ENCODE data around the gene SRSF1. TPM values are rescaled to one million over a fixed set of nuclear protein-coding genes. Genes with fewer than 3 reads are reported as not detected.

Gene SRSF1
- total and polyA plus RNA-seq, 11 donors, result 48.2 to 129 (median 99.7) TPM

DNA sequence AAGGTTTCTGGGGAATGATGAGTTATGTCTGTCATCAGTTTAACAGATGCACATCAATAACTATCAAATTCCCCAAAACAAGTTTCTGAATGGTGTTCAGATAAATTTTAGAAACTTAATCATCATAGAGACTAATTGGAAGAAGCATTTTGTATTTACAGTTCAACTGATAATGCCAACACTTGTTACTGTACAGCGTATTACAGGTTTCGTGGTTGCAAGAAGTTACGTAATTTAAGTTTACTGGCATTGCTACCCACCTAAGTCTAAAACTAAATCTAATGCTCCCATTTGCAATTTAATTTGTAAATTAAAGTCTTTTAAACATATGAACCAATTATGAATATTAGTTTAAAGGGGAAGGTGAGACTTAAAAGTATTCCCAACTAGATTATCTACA lies 3.0 kb downstream of the SRSF1 start:
- intact Hi-C loops (cut with DNase I), result loop anchor here in 4 of 10 donors (5.0 to 10.0 kb wide), 4 partner anchors 108 to 879 kb away; no protein-coding TSS in a partner anchor
- ATAC-seq, result no peak
- no peak overlapping the region for H3K27ac ChIP-seq
- TF ChIP-seq, protein P1, sequence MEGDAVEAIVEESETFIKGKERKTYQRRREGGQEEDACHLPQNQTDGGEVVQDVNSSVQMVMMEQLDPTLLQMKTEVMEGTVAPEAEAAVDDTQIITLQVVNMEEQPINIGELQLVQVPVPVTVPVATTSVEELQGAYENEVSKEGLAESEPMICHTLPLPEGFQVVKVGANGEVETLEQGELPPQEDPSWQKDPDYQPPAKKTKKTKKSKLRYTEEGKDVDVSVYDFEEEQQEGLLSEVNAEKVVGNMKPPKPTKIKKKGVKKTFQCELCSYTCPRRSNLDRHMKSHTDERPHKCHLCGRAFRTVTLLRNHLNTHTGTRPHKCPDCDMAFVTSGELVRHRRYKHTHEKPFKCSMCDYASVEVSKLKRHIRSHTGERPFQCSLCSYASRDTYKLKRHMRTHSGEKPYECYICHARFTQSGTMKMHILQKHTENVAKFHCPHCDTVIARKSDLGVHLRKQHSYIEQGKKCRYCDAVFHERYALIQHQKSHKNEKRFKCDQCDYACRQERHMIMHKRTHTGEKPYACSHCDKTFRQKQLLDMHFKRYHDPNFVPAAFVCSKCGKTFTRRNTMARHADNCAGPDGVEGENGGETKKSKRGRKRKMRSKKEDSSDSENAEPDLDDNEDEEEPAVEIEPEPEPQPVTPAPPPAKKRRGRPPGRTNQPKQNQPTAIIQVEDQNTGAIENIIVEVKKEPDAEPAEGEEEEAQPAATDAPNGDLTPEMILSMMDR (IDR thresholded peaks at IDR 0.05), result no peak
- no peak for TF ChIP-seq POLR2A (IDR thresholded peaks at IDR 0.05)
- H3K27me3 ChIP-seq, result no peaks in the 10 kb centered on the region
- DNase-seq, result no peak
- 67 to 72% (median 68%) methylated on average over 3 of the region's 3 CpGs for WGBS, 4 donors
- H3K4me1 ChIP-seq, result peaks cover 16 to 62% (median 41%) of the 10 kb centered on the region in 12 donors
- no peaks in the 10 kb centered on the region for H3K9me3 ChIP-seq
- peak overlapping the region in 1 of 12 donors; percentile 89 for H3K4me3 ChIP-seq
- peaks cover 0 to 69% (median 64%) of the 10 kb centered on the region in 9 donors for H3K36me3 ChIP-seq

DNA sequence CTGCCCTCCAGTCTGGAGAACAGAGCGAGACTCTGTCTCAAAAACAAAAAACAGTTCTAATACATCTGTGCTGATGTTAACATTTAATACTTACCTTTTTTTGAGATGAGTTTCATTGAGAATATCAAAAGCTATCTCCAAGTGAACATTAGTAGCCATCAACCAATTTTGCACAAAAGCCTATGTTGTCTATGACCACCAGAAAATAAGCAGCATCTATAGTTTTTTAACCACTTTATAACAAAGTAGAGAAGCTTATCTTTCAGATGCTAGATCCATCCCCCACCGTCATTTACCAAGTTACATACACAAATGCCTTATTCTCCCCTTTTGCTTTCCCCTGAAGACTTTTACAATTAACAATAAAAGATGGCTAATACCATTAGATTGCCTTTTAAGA lies 4.1 kb downstream of the SRSF1 start:
- Histone ChIP-seq H3K4me1 (peaks cover 16 to 58% (median 37%) of the 10 kb centered on the region in 12 donors), H3K36me3 (peaks cover 0 to 80% (median 73%) of the 10 kb centered on the region in 9 donors), H3K4me3 (no peak overlapping the region), H3K27me3 (no peaks in the 10 kb centered on the region), H3K27ac (no peak overlapping the region), H3K9me3 (no peaks in the 10 kb centered on the region)
- intact Hi-C loops (cut with DNase I), result loop anchor here in 4 of 10 donors (5.0 to 10.0 kb wide), 4 partner anchors 109 to 878 kb away; no protein-coding TSS in a partner anchor
- DNase-seq, result no peak
- TF ChIP-seq, protein P1 (IDR thresholded peaks at IDR 0.05), result no peak
- TF ChIP-seq POLR2A (IDR thresholded peaks at IDR 0.05), result no peak
- WGBS, 4 donors, result 81 to 90% (median 87%) methylated on average over 2 of the region's 2 CpGs
- ATAC-seq, result no peak

DNA sequence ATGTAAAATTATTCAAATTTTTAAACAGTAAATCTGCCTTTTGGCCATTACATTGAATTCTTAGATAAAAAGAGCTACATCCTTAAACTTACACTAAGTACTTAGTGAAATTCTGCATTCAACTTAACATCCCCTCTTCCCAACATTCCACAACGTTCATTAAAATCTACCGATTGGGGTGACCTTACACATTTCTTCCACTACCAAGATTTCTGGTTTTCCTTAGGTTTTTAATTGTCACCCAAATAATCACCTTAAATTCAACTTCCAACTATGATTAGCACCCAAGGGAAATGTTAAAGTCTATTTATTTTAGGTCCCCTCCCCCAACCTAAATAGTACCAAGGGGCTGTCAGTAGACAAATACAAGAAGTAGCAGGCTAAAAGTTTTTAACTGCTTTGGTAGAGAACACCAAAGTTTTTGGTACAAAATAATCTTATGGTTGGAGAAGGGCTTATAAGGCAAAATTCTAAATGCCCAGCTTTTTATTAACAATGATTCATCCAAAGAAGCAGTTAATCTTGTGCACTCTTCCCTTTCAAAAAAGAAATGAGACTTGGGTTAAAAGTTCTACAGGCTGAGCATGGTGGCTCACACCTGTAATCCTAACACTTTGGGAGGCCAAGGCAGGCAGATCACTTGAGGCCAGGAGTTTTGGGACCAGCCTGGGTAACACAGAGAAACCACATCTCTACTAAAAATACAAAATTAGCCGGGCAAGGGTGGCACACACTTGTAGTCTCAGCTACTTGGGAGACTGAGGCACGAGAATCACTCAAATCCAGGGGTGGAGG lies 4.7 kb downstream of the SRSF1 start:
- ATAC-seq (no peak), DNase-seq (no peak)
- no peak overlapping the region for H3K27ac ChIP-seq
- no peaks in the 10 kb centered on the region for H3K9me3 ChIP-seq
- TF ChIP-seq, protein P1 (IDR thresholded peaks at IDR 0.05), result peak in 1 of 12 donors; percentile 12
- TF ChIP-seq POLR2A (IDR thresholded peaks at IDR 0.05), result no peak
- H3K27me3 ChIP-seq, result no peaks in the 10 kb centered on the region
- peaks cover 0 to 86% (median 79%) of the 10 kb centered on the region in 9 donors for H3K36me3 ChIP-seq
- intact Hi-C loops (cut with DNase I), result loop anchor here in 4 of 10 donors (5.0 to 10.0 kb wide), 4 partner anchors 110 to 878 kb away; no protein-coding TSS in a partner anchor
- H3K4me1 ChIP-seq, result peaks cover 16 to 55% (median 35%) of the 10 kb centered on the region in 12 donors
- 65 to 73% (median 69%) methylated on average over 4 of the region's 4 CpGs for WGBS, 4 donors
- no peak overlapping the region for H3K4me3 ChIP-seq

DNA sequence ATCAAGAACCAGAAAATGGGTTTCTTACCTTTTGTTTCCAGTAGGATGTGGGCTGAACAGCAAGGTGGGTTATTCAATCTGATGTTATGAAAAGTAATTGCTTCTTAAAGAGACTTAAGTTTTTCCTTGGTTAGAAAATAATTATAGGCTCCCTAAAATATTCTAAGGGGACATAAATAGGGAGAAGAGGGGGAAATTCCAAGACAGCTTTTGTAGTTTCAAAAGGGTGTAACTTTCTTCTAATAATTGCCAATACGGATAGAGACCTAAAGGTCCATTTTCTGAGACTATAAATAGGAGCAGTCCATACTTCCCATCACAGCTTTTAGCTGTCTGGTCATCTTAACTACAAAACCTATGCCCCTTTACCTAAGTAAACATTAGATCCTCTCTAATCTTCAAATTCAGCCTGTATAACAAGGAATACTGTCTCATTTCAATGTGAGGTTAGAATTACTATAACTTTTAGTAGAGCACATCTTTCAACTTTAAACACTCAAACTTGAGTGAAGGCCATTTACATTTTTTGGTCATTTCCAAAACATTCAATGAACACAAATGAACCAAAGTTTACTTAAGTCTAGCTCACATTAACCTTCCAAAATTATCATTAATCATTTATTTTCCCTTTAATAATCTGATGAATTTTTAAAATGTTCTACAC lies 5.5 kb downstream of the SRSF1 start:
- H3K4me1 ChIP-seq, result peaks cover 16 to 55% (median 35%) of the 10 kb centered on the region in 12 donors
- DNase-seq, result no peak
- intact Hi-C loops (cut with DNase I), result loop anchor here in 5 of 10 donors (2.0 to 10.0 kb wide), 5 partner anchors 111 to 877 kb away; no protein-coding TSS in a partner anchor
- ATAC-seq, result no peak
- TF ChIP-seq, protein P1 (IDR thresholded peaks at IDR 0.05), result no peak
- TF ChIP-seq POLR2A (IDR thresholded peaks at IDR 0.05), result no peak
- peaks cover 0 to 92% (median 87%) of the 10 kb centered on the region in 9 donors for H3K36me3 ChIP-seq
- H3K27ac ChIP-seq, result no peak overlapping the region
- 16 to 33% (median 25%) methylated on average over 1 of the region's 1 CpG for WGBS, 4 donors
- H3K27me3 ChIP-seq, result no peaks in the 10 kb centered on the region
- no peaks in the 10 kb centered on the region for H3K9me3 ChIP-seq
- H3K4me3 ChIP-seq, result no peak overlapping the region
